K562 (cell line): Measurements from ENCODE around the gene NDUFB7. TPM values are rescaled to one million over a fixed set of nuclear protein-coding genes. Genes with fewer than 3 reads are reported as not detected.

Experiments used
- ARID2 ChIP-seq: fragments of 450-650 bp; IDR thresholded peaks from 2 replicates; pipeline ENCODE4 v1.6.1; 2017; ENCODE audit warnings: antibody characterized with exemption, mild to moderate bottlenecking
- CCNT2 ChIP-seq: IDR thresholded peaks from 2 replicates; pipeline ENCODE4 v1.6.1; 2011; ENCODE audit warnings: borderline replicate concordance, low read depth, mild to moderate bottlenecking, moderate library complexity, mixed read lengths, low read length; ENCODE audit not compliant: insufficient read length; ENCODE audit errors: extremely low read depth
- CEBPB ChIP-seq: fragments of 450-650 bp; IDR thresholded peaks from 2 replicates; pipeline ENCODE4 v1.6.1; 2016; ENCODE audit warnings: missing genetic modification characterization, missing compliant biosample characterization
- CXXC5 ChIP-seq: fragments of 250-450 bp; sonication (Bioruptor Pico); IDR thresholded peaks from 2 replicates; pipeline ENCODE4 v1.8.0; 2022; ENCODE audit warnings: inconsistent platforms, mild to moderate bottlenecking, moderate library complexity
- ERF ChIP-seq: fragments of 450-650 bp; formaldehyde crosslinking; IDR thresholded peaks from 2 replicates; pipeline ENCODE4 v1.4.0; 2020; ENCODE audit warnings: mild to moderate bottlenecking, mixed read lengths
- ETV1 ChIP-seq: fragments of 450-650 bp; conservative IDR thresholded peaks from 2 replicates; pipeline ENCODE4 v1.6.1; 2016; ENCODE audit warnings: missing genetic modification characterization, control low read depth, low read depth, missing compliant biosample characterization
- FOXJ2 ChIP-seq: fragments of 200-800 bp; sonication (Bioruptor generic); IDR thresholded peaks from 2 replicates; pipeline ENCODE4 v1.6.1; 2016; ENCODE audit warnings: missing genetic modification characterization, missing compliant biosample characterization
- HNRNPL ChIP-seq: fragments of 200-400 bp; formaldehyde crosslinking; IDR thresholded peaks from 2 replicates; pipeline ENCODE4 v1.6.1; 2017; ENCODE audit warnings: low read depth, mild to moderate bottlenecking, low read length
- KLF16 ChIP-seq: IDR thresholded peaks from 2 replicates; pipeline ENCODE4 v1.6.1; 2016; ENCODE audit warnings: antibody characterized with exemption
- SPI1 ChIP-seq: IDR thresholded peaks from 2 replicates; pipeline ENCODE4 v1.6.1; 2011; ENCODE audit warnings: low read depth, low read length, control low read depth, borderline replicate concordance
- ZNF780A ChIP-seq: fragments of 250-450 bp; sonication (Bioruptor Pico); IDR thresholded peaks from 2 replicates; pipeline ENCODE4 v1.5.0; 2021; ENCODE audit warnings: mild to moderate bottlenecking
- ZNF830 ChIP-seq: fragments of 250-450 bp; sonication (Bioruptor Pico); IDR thresholded peaks from 2 replicates; pipeline ENCODE4 v1.5.0; 2021; ENCODE audit warnings: mild to moderate bottlenecking
- polyA plus RNA-seq, 8 experiments: library from polyadenylated mRNA; depleted of rRNA in 4 of 8; stranded (reverse) in 5 of 8; unstranded in 3 of 8; fragments of >200 nt; fragmentation: Nextera tagmentation in 2 of 8; fragmentation: Illumina TruSeq in 1 of 8; extraction: Ambion mirVana in 2 of 8; extraction: Trizol in 1 of 8; gene quantifications; 2 replicates each; pipeline versions ENCODE4 v1.2.1 to v1.2.3, GENCODE V29; 2011 to 2014; ENCODE audit warnings: inconsistent platforms in 1 of 8, missing spikeins in 1 of 8
- total RNA-seq, 7 experiments: library from RNA; depleted of rRNA in 6 of 7; stranded (reverse); fragments of >200 nt in 6 of 7; fragmentation: Illumina TruSeq in 2 of 7; extraction: Trizol in 2 of 7; gene quantifications; 2 replicates each; pipeline versions ENCODE4 v1.2.1 to v1.2.3, GENCODE V29; 2011 to 2021; ENCODE audit warnings: low replicate concordance in 1 of 7
- TF ChIP-seq, protein P1 (sequence below): fragments of 250-450 bp; sonication (Bioruptor Pico); IDR thresholded peaks from 2 replicates; pipeline ENCODE4 v1.4.0; 2020; ENCODE audit warnings: mild to moderate bottlenecking, moderate library complexity
- TF ChIP-seq, protein P2 (sequence below): sonication (generic); formaldehyde crosslinking; IDR thresholded peaks from 2 replicates; pipeline ENCODE4 v1.8.0; 2022; ENCODE audit warnings: missing genetic modification reagents, mild to moderate bottlenecking, borderline replicate concordance
- TF ChIP-seq, protein P3 (sequence below): fragments of 450-650 bp; formaldehyde crosslinking; IDR thresholded peaks from 2 replicates; pipeline ENCODE4 v1.4.0; 2022; ENCODE audit warnings: missing genetic modification characterization
- TF ChIP-seq, protein P4 (sequence below): fragments of 250-450 bp; sonication (Bioruptor Pico); IDR thresholded peaks from 2 replicates; pipeline ENCODE4 v1.8.0; 2022; ENCODE audit warnings: inconsistent platforms, mild to moderate bottlenecking, moderate library complexity, borderline replicate concordance
- TF ChIP-seq, protein P5 (sequence below): fragments of 450-650 bp; formaldehyde crosslinking; IDR thresholded peaks from 2 replicates; pipeline ENCODE4 v1.4.0; 2020; ENCODE audit warnings: mild to moderate bottlenecking, moderate library complexity

The NDUFB7 gene
- total and polyA plus RNA-seq, 9 of the 15 experiments (the other 6 are each of a cell fraction or from before 2014, with no cell fraction given), result 14.9 to 842 (median 137) TPM

DNA sequence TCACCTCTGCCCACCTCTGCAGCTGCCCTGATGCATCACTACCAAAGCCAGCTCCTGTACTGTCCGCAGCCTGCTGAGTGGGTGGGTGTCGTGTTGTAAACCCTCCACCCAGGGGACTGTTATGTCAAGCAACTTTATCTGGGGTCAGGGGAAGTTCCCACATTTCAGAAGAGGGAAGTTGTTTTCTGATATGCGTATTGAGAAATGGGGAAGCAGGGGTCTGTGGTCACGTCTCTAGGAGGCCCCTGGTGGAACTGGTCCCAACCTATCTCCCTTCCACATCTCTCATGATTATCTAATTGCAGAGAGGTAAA, 42.2 kb upstream of the NDUFB7 start (continued):
- TF ChIP-seq, protein P1, sequence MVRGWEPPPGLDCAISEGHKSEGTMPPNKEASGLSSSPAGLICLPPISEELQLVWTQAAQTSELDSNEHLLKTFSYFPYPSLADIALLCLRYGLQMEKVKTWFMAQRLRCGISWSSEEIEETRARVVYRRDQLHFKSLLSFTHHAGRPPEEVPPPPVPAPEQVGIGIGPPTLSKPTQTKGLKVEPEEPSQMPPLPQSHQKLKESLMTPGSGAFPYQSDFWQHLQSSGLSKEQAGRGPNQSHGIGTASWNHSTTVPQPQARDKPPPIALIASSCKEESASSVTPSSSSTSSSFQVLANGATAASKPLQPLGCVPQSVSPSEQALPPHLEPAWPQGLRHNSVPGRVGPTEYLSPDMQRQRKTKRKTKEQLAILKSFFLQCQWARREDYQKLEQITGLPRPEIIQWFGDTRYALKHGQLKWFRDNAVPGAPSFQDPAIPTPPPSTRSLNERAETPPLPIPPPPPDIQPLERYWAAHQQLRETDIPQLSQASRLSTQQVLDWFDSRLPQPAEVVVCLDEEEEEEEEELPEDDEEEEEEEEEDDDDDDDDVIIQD (CRISPR knock-in tag), result no peak
- TF ChIP-seq, protein P2, sequence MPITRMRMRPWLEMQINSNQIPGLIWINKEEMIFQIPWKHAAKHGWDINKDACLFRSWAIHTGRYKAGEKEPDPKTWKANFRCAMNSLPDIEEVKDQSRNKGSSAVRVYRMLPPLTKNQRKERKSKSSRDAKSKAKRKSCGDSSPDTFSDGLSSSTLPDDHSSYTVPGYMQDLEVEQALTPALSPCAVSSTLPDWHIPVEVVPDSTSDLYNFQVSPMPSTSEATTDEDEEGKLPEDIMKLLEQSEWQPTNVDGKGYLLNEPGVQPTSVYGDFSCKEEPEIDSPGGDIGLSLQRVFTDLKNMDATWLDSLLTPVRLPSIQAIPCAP (CRISPR knock-in tag), result no peak
- TF ChIP-seq ZNF830, result no peak
- 0 out of 2 replicates have a peak, but pooled peaks have one; percentile 37 for TF ChIP-seq KLF16
- TF ChIP-seq, protein P3, sequence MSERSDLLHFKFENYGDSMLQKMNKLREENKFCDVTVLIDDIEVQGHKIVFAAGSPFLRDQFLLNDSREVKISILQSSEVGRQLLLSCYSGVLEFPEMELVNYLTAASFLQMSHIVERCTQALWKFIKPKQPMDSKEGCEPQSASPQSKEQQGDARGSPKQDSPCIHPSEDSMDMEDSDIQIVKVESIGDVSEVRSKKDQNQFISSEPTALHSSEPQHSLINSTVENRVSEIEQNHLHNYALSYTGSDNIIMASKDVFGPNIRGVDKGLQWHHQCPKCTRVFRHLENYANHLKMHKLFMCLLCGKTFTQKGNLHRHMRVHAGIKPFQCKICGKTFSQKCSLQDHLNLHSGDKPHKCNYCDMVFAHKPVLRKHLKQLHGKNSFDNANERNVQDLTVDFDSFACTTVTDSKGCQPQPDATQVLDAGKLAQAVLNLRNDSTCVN (CRISPR knock-in tag), result no peak
- TF ChIP-seq, protein P4, sequence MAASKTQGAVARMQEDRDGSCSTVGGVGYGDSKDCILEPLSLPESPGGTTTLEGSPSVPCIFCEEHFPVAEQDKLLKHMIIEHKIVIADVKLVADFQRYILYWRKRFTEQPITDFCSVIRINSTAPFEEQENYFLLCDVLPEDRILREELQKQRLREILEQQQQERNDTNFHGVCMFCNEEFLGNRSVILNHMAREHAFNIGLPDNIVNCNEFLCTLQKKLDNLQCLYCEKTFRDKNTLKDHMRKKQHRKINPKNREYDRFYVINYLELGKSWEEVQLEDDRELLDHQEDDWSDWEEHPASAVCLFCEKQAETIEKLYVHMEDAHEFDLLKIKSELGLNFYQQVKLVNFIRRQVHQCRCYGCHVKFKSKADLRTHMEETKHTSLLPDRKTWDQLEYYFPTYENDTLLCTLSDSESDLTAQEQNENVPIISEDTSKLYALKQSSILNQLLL (CRISPR knock-in tag), result no peak
- no peak for TF ChIP-seq ZNF780A (CRISPR knock-in tag)
- peak; percentile 73; the same call in 1 of the 2 replicates for TF ChIP-seq SPI1
- TF ChIP-seq FOXJ2, result no peak
- TF ChIP-seq CXXC5, result no peak
- TF ChIP-seq, protein P5, sequence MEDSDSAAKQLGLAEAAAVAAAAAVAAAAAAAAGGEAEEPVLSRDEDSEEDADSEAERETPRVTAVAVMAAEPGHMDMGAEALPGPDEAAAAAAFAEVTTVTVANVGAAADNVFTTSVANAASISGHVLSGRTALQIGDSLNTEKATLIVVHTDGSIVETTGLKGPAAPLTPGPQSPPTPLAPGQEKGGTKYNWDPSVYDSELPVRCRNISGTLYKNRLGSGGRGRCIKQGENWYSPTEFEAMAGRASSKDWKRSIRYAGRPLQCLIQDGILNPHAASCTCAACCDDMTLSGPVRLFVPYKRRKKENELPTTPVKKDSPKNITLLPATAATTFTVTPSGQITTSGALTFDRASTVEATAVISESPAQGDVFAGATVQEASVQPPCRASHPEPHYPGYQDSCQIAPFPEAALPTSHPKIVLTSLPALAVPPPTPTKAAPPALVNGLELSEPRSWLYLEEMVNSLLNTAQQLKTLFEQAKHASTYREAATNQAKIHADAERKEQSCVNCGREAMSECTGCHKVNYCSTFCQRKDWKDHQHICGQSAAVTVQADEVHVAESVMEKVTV (CRISPR knock-in tag), result no peak
- TF ChIP-seq ARID2, result no peak
- no peak for TF ChIP-seq ETV1 (tag)
- TF ChIP-seq HNRNPL, result no peak
- peak; percentile 32 for TF ChIP-seq CCNT2
- TF ChIP-seq ERF (CRISPR knock-in tag), result no peak
- TF ChIP-seq CEBPB (tag), result peak; percentile 48; the same call in 1 of the 2 replicates
